GM19240 (cell line): ENCODE results near the gene EIF2AK3.
"Not testable (repeated sequence)": the region's sequence is repeated elsewhere in the genome, so short reads cannot be mapped to it uniquely, and the experiment has no call there.

Experiments
- DNase-seq: peaks from one replicate; pipeline ENCODE4 v3.0.0; 2011; ENCODE audit warnings: low spot score; ENCODE audit not compliant: insufficient read length

The EIF2AK3 gene

GRCh38 chr2:88637464-88637863 is 10.2 kb upstream of the EIF2AK3 start:
- DNase-seq, result no peak

GRCh38 chr2:88636026-88636425 is 8.8 kb upstream of the EIF2AK3 start:
- no peak for DNase-seq

- DNase-seq, result no peak
Observed at GRCh38 chr2:88632569-88632968, 5.3 kb upstream of the EIF2AK3 start.

- no peak for DNase-seq
Observed at GRCh38 chr2:88628571-88628939, 1.3 kb upstream of the EIF2AK3 start.

GRCh38 chr2:88627856-88628570 is 749 bp upstream of the EIF2AK3 start:
- peak; percentile 13 for DNase-seq

- DNase-seq, result no peak
Observed at GRCh38 chr2:88626171-88627054, 851 bp downstream of the EIF2AK3 start.

- DNase-seq, result no peak
Observed at GRCh38 chr2:88624477-88624876, 2.8 kb downstream of the EIF2AK3 start.

- DNase-seq, result not testable (repeated sequence)
Observed at GRCh38 chr2:88623831-88624465, 3.3 kb downstream of the EIF2AK3 start.

- DNase-seq, result no peak
Observed at GRCh38 chr2:88622307-88622706, 5.0 kb downstream of the EIF2AK3 start.

GRCh38 chr2:88621432-88621831 is 5.8 kb downstream of the EIF2AK3 start:
- no peak for DNase-seq

GRCh38 chr2:88620015-88620414 is 7.2 kb downstream of the EIF2AK3 start:
- DNase-seq, result no peak

GRCh38 chr2:88615822-88616221 is 11.4 kb downstream of the EIF2AK3 start:
- no peak for DNase-seq

- no peak for DNase-seq
Observed at GRCh38 chr2:88614497-88615157, 12.6 kb downstream of the EIF2AK3 start.

GRCh38 chr2:88613921-88614320 is 13.3 kb downstream of the EIF2AK3 start:
- no peak for DNase-seq

- no peak for DNase-seq
Observed at GRCh38 chr2:88608184-88608583, 19.1 kb downstream of the EIF2AK3 start.

- DNase-seq, result no peak
Observed at GRCh38 chr2:88607416-88607815, 19.8 kb downstream of the EIF2AK3 start.

- no peak for DNase-seq
Observed at GRCh38 chr2:88606371-88607030, 20.8 kb downstream of the EIF2AK3 start.

- DNase-seq, result no peak
Observed at GRCh38 chr2:88603146-88603545, 24.1 kb downstream of the EIF2AK3 start.

GRCh38 chr2:88602022-88602421 is 25.2 kb downstream of the EIF2AK3 start:
- DNase-seq, result no peak

- DNase-seq, result no peak
Observed at GRCh38 chr2:88601286-88601685, 26.0 kb downstream of the EIF2AK3 start.

GRCh38 chr2:88600038-88600465 is 27.2 kb downstream of the EIF2AK3 start:
- DNase-seq, result peak; percentile 41
